ENCODE data around the gene MEFV. TPM values are rescaled to one million over a fixed set of nuclear protein-coding genes. Genes with fewer than 3 reads are reported as not detected.

The MEFV gene
- total and polyA plus RNA-seq, 2 donors (not counting 3 experiments of a cell fraction or from before 2014, with no cell fraction given): not detected

DNA sequence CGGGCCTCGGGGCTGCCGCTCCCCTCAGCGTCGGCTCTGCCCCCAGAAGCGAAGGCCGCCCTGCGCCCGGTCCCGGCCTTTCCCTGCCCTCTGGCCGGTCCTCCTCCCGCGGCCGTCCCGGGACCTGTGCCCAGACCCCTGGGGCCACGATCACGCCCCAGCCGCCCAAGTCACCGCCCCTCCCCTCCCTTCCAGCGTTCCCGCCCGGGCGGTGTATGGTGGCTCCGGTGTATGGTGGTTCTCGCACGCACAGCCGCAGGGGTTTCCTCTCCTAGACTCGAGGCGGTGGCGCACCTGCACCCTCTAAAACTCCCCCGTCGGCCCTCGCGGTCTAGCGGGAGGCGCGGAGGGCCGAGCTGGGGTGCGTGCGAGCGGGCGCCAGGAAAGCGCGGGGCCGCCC is 38.8 kb upstream of the MEFV start:
- Histone ChIP-seq H3K27ac (ENCODE audit: insufficient read depth, low read depth, low read length) (no peak overlapping the region), H3K36me3 (ENCODE audit: control insufficient read depth in 2 of 2, extremely low read depth in 1 of 2, insufficient read depth in 2 of 2, low read length in 2 of 2) (peaks cover 13 to 16% of the 10 kb centered on the region in 2 experiments), H4K20me1 (replicated peaks; ENCODE audit: control insufficient read depth, extremely low read depth, insufficient read depth, low read length) (no peaks in the 10 kb centered on the region), H3K4me2 (ENCODE audit: insufficient read depth, low read length) (no peak overlapping the region), H3K9me3 (replicated peaks; ENCODE audit: control insufficient read depth, insufficient read depth, low read length) (peaks cover 8% of the 10 kb centered on the region), H3K4me3 (replicated peaks in 1 of 3; ENCODE audit: insufficient read depth in 1 of 3, low read depth in 1 of 3, low read length in 3 of 3) (no peak overlapping the region), H3K9ac (replicated peaks; ENCODE audit: extremely low read depth, insufficient read depth, low read length) (no peak overlapping the region), H3K4me1 (ENCODE audit: control insufficient read depth, extremely low read depth, insufficient read depth, low read length) (no peaks in the 10 kb centered on the region), H3K9me1 (replicated peaks; ENCODE audit: control insufficient read depth, extremely low read depth, insufficient read depth, low read length) (no peaks in the 10 kb centered on the region), H2AFZ (ENCODE audit: low read depth, low read length) (no peak overlapping the region), H3K79me2 (ENCODE audit: control insufficient read depth, insufficient read depth, low read length) (peaks cover 4% of the 10 kb centered on the region), H3K27me3 (ENCODE audit: control insufficient read depth in 2 of 2, insufficient read depth in 2 of 2, low read length in 2 of 2) (no peaks in the 10 kb centered on the region)
- no peak for TF ChIP-seq JUN (IDR thresholded peaks at IDR 0.05; ENCODE audit: borderline replicate concordance, insufficient read depth, insufficient read length, low read depth)
- no peak for TF ChIP-seq MYC (IDR thresholded peaks at IDR 0.05; ENCODE audit: low read depth, low read length)
- TF ChIP-seq POLR2AphosphoS5 (IDR thresholded peaks at IDR 0.05; ENCODE audit: insufficient read depth, low read depth, low read length): no peak
- no peak for TF ChIP-seq GATA2 (IDR thresholded peaks at IDR 0.05; ENCODE audit: insufficient read depth, insufficient read length, low read depth, low read length)
- TF ChIP-seq FOS (IDR thresholded peaks at IDR 0.05; ENCODE audit: borderline replicate concordance, insufficient read depth, low read length): no peak
- no peak for TF ChIP-seq POLR2A (IDR thresholded peaks at IDR 0.05; ENCODE audit: low read depth, low read length)
- TF ChIP-seq, protein P1, sequence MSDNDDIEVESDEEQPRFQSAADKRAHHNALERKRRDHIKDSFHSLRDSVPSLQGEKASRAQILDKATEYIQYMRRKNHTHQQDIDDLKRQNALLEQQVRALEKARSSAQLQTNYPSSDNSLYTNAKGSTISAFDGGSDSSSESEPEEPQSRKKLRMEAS (IDR thresholded peaks at IDR 0.05; ENCODE audit: insufficient read depth, insufficient read length): no peak
- TF ChIP-seq, protein P2, sequence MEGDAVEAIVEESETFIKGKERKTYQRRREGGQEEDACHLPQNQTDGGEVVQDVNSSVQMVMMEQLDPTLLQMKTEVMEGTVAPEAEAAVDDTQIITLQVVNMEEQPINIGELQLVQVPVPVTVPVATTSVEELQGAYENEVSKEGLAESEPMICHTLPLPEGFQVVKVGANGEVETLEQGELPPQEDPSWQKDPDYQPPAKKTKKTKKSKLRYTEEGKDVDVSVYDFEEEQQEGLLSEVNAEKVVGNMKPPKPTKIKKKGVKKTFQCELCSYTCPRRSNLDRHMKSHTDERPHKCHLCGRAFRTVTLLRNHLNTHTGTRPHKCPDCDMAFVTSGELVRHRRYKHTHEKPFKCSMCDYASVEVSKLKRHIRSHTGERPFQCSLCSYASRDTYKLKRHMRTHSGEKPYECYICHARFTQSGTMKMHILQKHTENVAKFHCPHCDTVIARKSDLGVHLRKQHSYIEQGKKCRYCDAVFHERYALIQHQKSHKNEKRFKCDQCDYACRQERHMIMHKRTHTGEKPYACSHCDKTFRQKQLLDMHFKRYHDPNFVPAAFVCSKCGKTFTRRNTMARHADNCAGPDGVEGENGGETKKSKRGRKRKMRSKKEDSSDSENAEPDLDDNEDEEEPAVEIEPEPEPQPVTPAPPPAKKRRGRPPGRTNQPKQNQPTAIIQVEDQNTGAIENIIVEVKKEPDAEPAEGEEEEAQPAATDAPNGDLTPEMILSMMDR (IDR thresholded peaks at IDR 0.05; ENCODE audit: extremely low read depth in 1 of 2, insufficient read depth in 1 of 2, low read depth in 1 of 2, low read length in 2 of 2): no peak
- no peak for TF ChIP-seq EZH2 (IDR thresholded peaks at IDR 0.05; ENCODE audit: borderline replicate concordance, low read depth, low read length, severe bottlenecking)
- FAIRE-seq (no peak), DNase-seq (ENCODE audit: low read depth, low spot score) (no peak)
- no TSS peak for BruUV-seq (replicated peaks)
- dilution Hi-C loops (cut with MboI; ENCODE audit: extremely low pct_ligation_motif_present, low sequenced_read_pairs): no loop called here
- ChIA-PET CTCF (interaction anchor here (0.9 kb wide), 1 partner anchor 28 kb away, joined by 3 read pairs; no protein-coding TSS in a partner anchor), POLR2A (no interaction called here)
- intact Hi-C loops (cut with micrococcal nuclease): no loop called here
